ENCODE data around the gene PDP2.

The PDP2 gene

GRCh38 chr16:66910175-66910940 lies 30.0 kb downstream of the PDP2 start:
- H3K9me3 ChIP-seq (ENCODE audit: low read length) = no peaks in the 10 kb centered on the region
- no peaks in the 10 kb centered on the region for H3K79me2 ChIP-seq (ENCODE audit: insufficient read depth, low read length)
- H3K4me3 ChIP-seq (ENCODE audit: low read depth, low read length, poor library complexity, severe bottlenecking) = no peak overlapping the region
- H3K4me2 ChIP-seq (ENCODE audit: low read length) = no peak overlapping the region
- H3K27ac ChIP-seq (ENCODE audit: low read depth, low read length, poor library complexity, severe bottlenecking) = no peak overlapping the region
- no peak overlapping the region for H2AFZ ChIP-seq (ENCODE audit: low read length)
- H3K36me3 ChIP-seq (ENCODE audit: insufficient read depth, low read length) = no peaks in the 10 kb centered on the region
- no peaks in the 10 kb centered on the region for H3K9me2 ChIP-seq (ENCODE audit: low read depth, low read length)
- H3F3A ChIP-seq (ENCODE audit: insufficient read depth, low read length) = no peaks in the 10 kb centered on the region
- no peak overlapping the region for H3K9ac ChIP-seq (ENCODE audit: low read length)
- H3K27me3 ChIP-seq (ENCODE audit: insufficient read depth, low read length) = peaks cover 7% of the 10 kb centered on the region; the same call in 1 of the 2 replicates
- TF ChIP-seq CTCF (IDR thresholded peaks at IDR 0.05; ENCODE audit: low read length) = no peak
- TF ChIP-seq EZH2 (IDR thresholded peaks at IDR 0.05; ENCODE audit: borderline replicate concordance, low read length) = no peak
- H3K4me1 ChIP-seq (ENCODE audit: insufficient read depth, low read length, severe bottlenecking) = no peaks in the 10 kb centered on the region
- no peaks in the 10 kb centered on the region for H4K20me1 ChIP-seq (ENCODE audit: insufficient read depth, low read length)

- Histone ChIP-seq H4K20me1 (ENCODE audit: insufficient read depth, low read length) (no peaks in the 10 kb centered on the region), H3K27ac (ENCODE audit: low read depth, low read length, poor library complexity, severe bottlenecking) (no peak overlapping the region), H3K4me2 (ENCODE audit: low read length) (no peak overlapping the region), H3F3A (ENCODE audit: insufficient read depth, low read length) (no peaks in the 10 kb centered on the region), H3K79me2 (ENCODE audit: insufficient read depth, low read length) (no peaks in the 10 kb centered on the region), H3K27me3 (ENCODE audit: insufficient read depth, low read length) (peaks cover 7% of the 10 kb centered on the region; the same call in 1 of the 2 replicates), H3K4me1 (ENCODE audit: insufficient read depth, low read length, severe bottlenecking) (no peaks in the 10 kb centered on the region), H2AFZ (ENCODE audit: low read length) (no peak overlapping the region), H3K9me2 (ENCODE audit: low read depth, low read length) (no peaks in the 10 kb centered on the region), H3K9ac (ENCODE audit: low read length) (no peak overlapping the region), H3K4me3 (ENCODE audit: low read depth, low read length, poor library complexity, severe bottlenecking) (no peak overlapping the region), H3K9me3 (ENCODE audit: low read length) (no peaks in the 10 kb centered on the region), H3K36me3 (ENCODE audit: insufficient read depth, low read length) (no peaks in the 10 kb centered on the region)
- TF ChIP-seq CTCF (IDR thresholded peaks at IDR 0.05; ENCODE audit: low read length) (no peak), EZH2 (IDR thresholded peaks at IDR 0.05; ENCODE audit: borderline replicate concordance, low read length) (no peak)
Observed at GRCh38 chr16:66911112-66911511, 30.8 kb downstream of the PDP2 start.

- no peaks in the 10 kb centered on the region for H3K9me3 ChIP-seq (ENCODE audit: low read length)
- H3K36me3 ChIP-seq (ENCODE audit: insufficient read depth, low read length) = no peaks in the 10 kb centered on the region
- H3K79me2 ChIP-seq (ENCODE audit: insufficient read depth, low read length) = no peaks in the 10 kb centered on the region
- no peaks in the 10 kb centered on the region for H4K20me1 ChIP-seq (ENCODE audit: insufficient read depth, low read length)
- H3K4me2 ChIP-seq (ENCODE audit: low read length) = no peak overlapping the region
- no peak overlapping the region for H3K4me3 ChIP-seq (ENCODE audit: low read depth, low read length, poor library complexity, severe bottlenecking)
- TF ChIP-seq CTCF (IDR thresholded peaks at IDR 0.05; ENCODE audit: low read length) = no peak
- no peak for TF ChIP-seq EZH2 (IDR thresholded peaks at IDR 0.05; ENCODE audit: borderline replicate concordance, low read length)
- H2AFZ ChIP-seq (ENCODE audit: low read length) = no peak overlapping the region
- H3K4me1 ChIP-seq (ENCODE audit: insufficient read depth, low read length, severe bottlenecking) = no peaks in the 10 kb centered on the region
- no peak overlapping the region for H3K27ac ChIP-seq (ENCODE audit: low read depth, low read length, poor library complexity, severe bottlenecking)
- peaks cover 7% of the 10 kb centered on the region; the same call in 1 of the 2 replicates for H3K27me3 ChIP-seq (ENCODE audit: insufficient read depth, low read length)
- no peaks in the 10 kb centered on the region for H3F3A ChIP-seq (ENCODE audit: insufficient read depth, low read length)
- H3K9ac ChIP-seq (ENCODE audit: low read length) = no peak overlapping the region
- H3K9me2 ChIP-seq (ENCODE audit: low read depth, low read length) = no peaks in the 10 kb centered on the region
Observed at GRCh38 chr16:66911801-66912200, 31.5 kb downstream of the PDP2 start.

Data from OCI-LY1 (cell line).